Lung (tissue), 12 donors: ENCODE measurements around the gene MED29. TPM values are rescaled to one million over a fixed set of nuclear protein-coding genes. Genes with fewer than 3 reads are reported as not detected.

Source experiments
- ATAC-seq: fragments of 200-7000 bp; cut with Tn5 transposase; one replicate; pipeline ENCODE4 v1.9.1; 2020; ENCODE audit warnings: moderate number of reproducible peaks; ENCODE audit not compliant: insufficient read depth, low FRiP score
- DNase-seq, 3 donors: peaks; one replicate each; pipeline ENCODE4 v3.0.0-alpha.2; 2013 to 2017
- H3K27ac ChIP-seq, 2 donors: one replicate each; pipeline ENCODE4 v1.5.1; 2013; ENCODE audit warnings: mild to moderate bottlenecking in 2 of 2, moderate library complexity in 2 of 2, control low read depth in 1 of 2, inconsistent platforms in 1 of 2, low read depth in 1 of 2, low read length in 1 of 2
- H3K27me3 ChIP-seq, 3 donors: one replicate each; pipeline ENCODE4 v1.5.1; 2013; ENCODE audit warnings: low read length in 2 of 3; ENCODE audit not compliant: control insufficient read depth in 3 of 3, insufficient read depth in 3 of 3
- H3K36me3 ChIP-seq, 4 donors: one replicate each; pipeline ENCODE4 v1.5.1; 2013; ENCODE audit warnings: low read length in 4 of 4, mild to moderate bottlenecking in 1 of 4, moderate library complexity in 1 of 4; ENCODE audit not compliant: control insufficient read depth in 4 of 4, insufficient read depth in 4 of 4
- H3K4me1 ChIP-seq, 5 donors: one replicate each; pipeline ENCODE4 v1.5.1; 2013; ENCODE audit warnings: low read length in 5 of 5, mild to moderate bottlenecking in 2 of 5, moderate library complexity in 1 of 5; ENCODE audit not compliant: control insufficient read depth in 5 of 5, insufficient read depth in 5 of 5
- H3K4me3 ChIP-seq: one replicate; pipeline ENCODE4 v1.5.1; 2013; ENCODE audit warnings: mild to moderate bottlenecking, control low read depth, moderate library complexity
- H3K9ac ChIP-seq, 2 donors: one replicate each; pipeline ENCODE4 v1.5.1; 2013; ENCODE audit warnings: low read length in 2 of 2, control low read depth in 1 of 2; ENCODE audit not compliant: insufficient read depth in 1 of 2
- H3K9me3 ChIP-seq, 4 donors: one replicate each; pipeline ENCODE4 v1.5.1; 2013; ENCODE audit warnings: low read length in 3 of 4, mild to moderate bottlenecking in 1 of 4, moderate library complexity in 1 of 4; ENCODE audit not compliant: control insufficient read depth in 4 of 4, insufficient read depth in 3 of 4
- CTCF ChIP-seq: IDR thresholded peaks from 2 replicates; pipeline ENCODE4 v1.5.1; 2012; ENCODE audit warnings: mild to moderate bottlenecking; ENCODE audit errors: control extremely low read depth, extremely low read depth
- whole genome bisulfite sequencing, 2 donors: extraction: QIAGEN DNeasy Blood & Tissue Kit; methylation state at CpG; one replicate each; pipeline ENCODE4 v1.1.7; 2013; 5-methylcytosine and 5-hydroxymethylcytosine counted together
- polyA plus RNA-seq, 2 donors: library from polyadenylated mRNA; stranded (reverse); fragments of 200-250 nt; gene quantifications; one replicate each; pipeline ENCODE4 v1.2.1, GENCODE V29; 2013
- total RNA-seq, 2 donors: library from RNA; depleted of rRNA in 1 of 2; stranded (reverse); fragments of >200 nt in 1 of 2; gene quantifications; one replicate each; pipeline ENCODE4 v1.2.1, GENCODE V29; 2014 to 2021
- donor health status: control.
- donor health status: control.
- donor health status: Bipolar disorder and iron deficiency.
- donor health status: healthy.
- donor health status: DM: yes; HTN: yes; CAD: no.

Gene MED29
- total and polyA plus RNA-seq, 4 donors: 16.5 to 36.8 (median 32.8) TPM

- H3K4me1 ChIP-seq: peaks cover 5 to 19% (median 10%) of the 10 kb centered on the region in 5 donors
- ATAC-seq: no peak
- WGBS, 2 donors: 8 to 10% methylated on average over 2 of the region's 2 CpGs
Observed at GRCh38 chr19:39436350-39436716, 45.2 kb downstream of the MED29 start.

GRCh38 chr19:39438270-39438934 lies 47.2 kb downstream of the MED29 start:
- no peaks in the 10 kb centered on the region for H3K27me3 ChIP-seq
- no peak overlapping the region for H3K4me3 ChIP-seq
- WGBS, 2 donors: 81 to 87% methylated on average over 9 of the region's 9 CpGs
- no peak for ATAC-seq
- no peak for DNase-seq
- peaks cover 5 to 19% (median 10%) of the 10 kb centered on the region in 5 donors for H3K4me1 ChIP-seq
- H3K9me3 ChIP-seq: no peaks in the 10 kb centered on the region
- TF ChIP-seq CTCF: no peak
- no peak overlapping the region for H3K27ac ChIP-seq
- no peak overlapping the region for H3K9ac ChIP-seq
- peaks cover 6 to 18% (median 10%) of the 10 kb centered on the region in 4 donors for H3K36me3 ChIP-seq

More at GRCh38 chr19:39436350-39436716, 45.2 kb downstream of the MED29 start:
- peak overlapping the region; percentile 83 to 92 for H3K9ac ChIP-seq
- no peaks in the 10 kb centered on the region for H3K9me3 ChIP-seq
- H3K4me3 ChIP-seq: peak overlapping the region; percentile 92
- no peaks in the 10 kb centered on the region for H3K27me3 ChIP-seq
- TF ChIP-seq CTCF: no peak
- H3K27ac ChIP-seq: peak overlapping the region; percentile 68 to 80
- H3K36me3 ChIP-seq: peaks cover 18 to 26% (median 20%) of the 10 kb centered on the region in 4 donors
- DNase-seq: no peak

- TF ChIP-seq CTCF: no peak
- no peak for DNase-seq
- no peaks in the 10 kb centered on the region for H3K9me3 ChIP-seq
- H3K36me3 ChIP-seq: peaks cover 0 to 15% (median 10%) of the 10 kb centered on the region in 4 donors
- peak overlapping the region; percentile 96 for H3K4me3 ChIP-seq
- H3K9ac ChIP-seq: peak overlapping the region; percentile 82 to 94
- no peaks in the 10 kb centered on the region for H3K27me3 ChIP-seq
- no peak for ATAC-seq
- 5% methylated on average over 17 of the region's 17 CpGs for WGBS, 2 donors
- peak overlapping the region; percentile 88 to 90 for H3K27ac ChIP-seq
- H3K4me1 ChIP-seq: peaks cover 0 to 12% (median 10%) of the 10 kb centered on the region in 5 donors
Observed at GRCh38 chr19:39444598-39445195, 53.5 kb downstream of the MED29 start.
